Mononuclear cell (primary cell): ENCODE data around the gene RAMACL. TPM values are rescaled to one million over a fixed set of nuclear protein-coding genes. Genes with fewer than 3 reads are reported as not detected.
"Not testable (repeated sequence)": the region's sequence is repeated elsewhere in the genome, so short reads cannot be mapped to it uniquely, and the experiment has no call there.

Experiments used
- H3K27me3 ChIP-seq: 2 replicates; pipeline ENCODE4 v1.6.0; 2011; ENCODE audit warnings: low read length, control low read depth; ENCODE audit not compliant: insufficient read depth
- H3K4me1 ChIP-seq: 2 replicates; pipeline ENCODE4 v1.5.1; 2011; ENCODE audit warnings: mild to moderate bottlenecking, low read length, control low read depth; ENCODE audit not compliant: insufficient read depth
- H3K4me3 ChIP-seq: 2 replicates; pipeline ENCODE4 v1.5.1; 2011; ENCODE audit warnings: mild to moderate bottlenecking, low read length, moderate library complexity
- H3K9me3 ChIP-seq: 2 replicates; pipeline ENCODE4 v1.5.1; 2011; ENCODE audit warnings: low read depth, mild to moderate bottlenecking, control low read depth, low read length
- total RNA-seq: library from RNA; depleted of rRNA; stranded (reverse); fragments of >200 nt; gene quantifications from one replicate; pipeline ENCODE4 v1.2.3, GENCODE V29; 2012

RAMACL gene
- total RNA-seq, 1 donor = 0.73 TPM

DNA sequence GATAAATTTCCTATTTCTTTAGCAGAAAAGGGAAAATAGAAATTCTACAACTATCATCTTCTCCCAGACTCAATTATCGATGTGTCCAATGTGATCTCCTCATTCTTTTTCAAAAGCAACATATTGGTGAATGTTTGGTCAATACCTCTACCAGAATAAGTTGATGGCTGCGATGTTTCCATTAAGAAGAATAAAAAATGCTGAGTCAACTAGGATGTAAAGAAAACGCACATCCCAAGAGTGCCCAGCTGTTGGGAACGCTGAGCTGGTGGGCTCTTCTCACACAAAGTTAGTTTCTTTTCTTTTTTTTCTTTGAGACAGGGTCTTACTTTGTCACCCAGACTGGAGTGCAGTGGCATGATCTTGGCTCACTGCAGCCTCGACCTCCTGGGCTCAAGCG lies 39.8 kb downstream of the RAMACL start:
- no peaks in the 10 kb centered on the region for H3K27me3 ChIP-seq
- H3K4me1 ChIP-seq = no peaks in the 10 kb centered on the region
- H3K4me3 ChIP-seq = no peak overlapping the region
- H3K9me3 ChIP-seq = no peaks in the 10 kb centered on the region

DNA sequence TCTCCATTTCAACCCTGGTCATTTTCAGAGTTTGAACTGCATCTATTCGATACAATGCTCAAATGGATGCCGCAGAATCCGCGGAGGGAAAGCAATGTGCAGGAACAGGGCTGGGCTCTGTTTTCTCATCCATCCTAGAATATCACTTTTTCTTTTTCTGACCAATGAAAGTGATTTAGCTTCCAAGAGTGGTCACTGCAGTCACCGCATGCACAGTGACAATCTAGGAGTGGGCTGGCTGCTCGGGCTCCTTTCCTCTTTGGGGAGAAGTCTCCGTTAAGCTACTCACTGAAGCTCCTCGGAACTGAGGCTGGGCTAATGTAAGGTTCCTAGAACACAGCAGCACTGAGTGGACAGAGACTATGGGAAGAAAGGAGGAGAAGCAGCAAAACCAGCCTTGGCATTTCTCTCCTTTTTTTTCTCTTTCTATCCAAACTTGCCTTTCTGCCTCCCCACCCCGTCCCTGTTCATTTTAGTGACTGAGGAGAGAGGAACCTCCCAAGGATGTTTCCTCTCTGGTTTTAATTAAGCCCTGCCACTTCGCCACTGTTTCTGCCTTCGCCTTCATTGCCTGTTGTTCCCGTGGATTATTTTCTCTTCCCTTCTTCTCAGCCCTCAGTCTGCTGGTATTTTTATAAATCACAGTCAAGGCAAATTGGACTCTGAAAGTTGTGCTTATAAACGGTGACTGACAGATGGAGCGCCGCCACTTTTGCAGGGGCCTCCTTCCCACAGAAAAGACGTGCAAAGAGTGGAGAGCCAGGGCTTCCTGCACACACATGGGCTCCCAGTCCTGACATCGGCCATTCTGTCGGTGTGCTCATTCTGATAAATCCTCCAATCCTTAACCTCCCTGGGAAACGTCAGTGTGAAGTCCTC lies 41.1 kb downstream of the RAMACL start:
- Histone ChIP-seq H3K4me1 (peaks cover 10% of the 10 kb centered on the region), H3K9me3 (no peaks in the 10 kb centered on the region), H3K27me3 (no peaks in the 10 kb centered on the region), H3K4me3 (no peak overlapping the region)

DNA sequence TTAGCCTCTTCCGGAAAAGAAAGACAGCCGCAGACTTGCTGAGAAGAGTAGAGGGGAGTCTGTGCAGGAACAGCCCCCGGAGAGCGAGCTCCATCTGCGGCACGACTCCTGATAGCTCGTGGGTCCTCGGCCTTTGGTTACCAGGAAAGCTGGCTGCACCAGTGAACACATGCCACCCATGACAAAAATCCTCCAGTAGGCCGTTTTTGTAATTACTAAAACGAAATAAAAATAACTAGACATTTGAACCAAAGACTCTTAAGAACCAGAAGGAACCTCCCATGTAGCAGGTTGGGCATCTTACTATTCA lies 42.2 kb downstream of the RAMACL start:
- Histone ChIP-seq H3K9me3 (no peaks in the 10 kb centered on the region), H3K4me1 (peaks cover 11% of the 10 kb centered on the region), H3K27me3 (no peaks in the 10 kb centered on the region), H3K4me3 (no peak overlapping the region)

DNA sequence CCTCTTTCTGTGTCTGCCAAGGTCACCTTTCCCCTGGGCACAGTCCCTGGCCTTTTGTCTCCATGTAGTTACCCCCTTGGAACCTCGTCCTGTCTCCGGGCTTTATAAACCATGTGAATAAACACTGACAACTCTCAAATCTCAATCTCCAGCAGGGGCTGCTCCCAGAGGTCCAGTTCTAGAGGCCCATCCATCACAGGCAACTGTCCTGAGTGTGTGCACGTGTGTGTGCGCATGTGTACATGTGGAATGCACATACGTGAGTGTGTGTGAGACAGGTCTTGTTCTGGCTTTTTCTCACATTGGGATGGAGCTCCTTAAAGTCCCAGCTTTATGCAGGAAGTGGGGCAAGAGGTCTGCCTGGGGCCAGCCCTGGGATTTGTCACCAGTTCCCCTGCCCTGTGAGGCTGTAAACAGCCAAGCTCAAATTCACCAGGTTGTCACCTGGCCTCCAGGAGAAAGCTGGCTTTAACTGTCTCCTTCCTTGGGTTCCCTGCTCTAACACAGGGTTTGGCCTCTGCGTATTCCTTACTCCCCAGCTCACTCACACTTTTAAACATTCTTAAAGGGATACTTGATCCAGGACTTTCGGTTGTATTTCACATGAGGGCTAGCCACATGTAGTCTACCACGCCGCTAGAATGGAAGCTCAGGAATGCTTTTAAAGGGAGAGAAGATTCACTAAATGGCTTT lies 42.7 kb downstream of the RAMACL start:
- peaks cover 11% of the 10 kb centered on the region for H3K4me1 ChIP-seq
- H3K27me3 ChIP-seq = no peaks in the 10 kb centered on the region
- no peaks in the 10 kb centered on the region for H3K9me3 ChIP-seq
- no peak overlapping the region for H3K4me3 ChIP-seq

DNA sequence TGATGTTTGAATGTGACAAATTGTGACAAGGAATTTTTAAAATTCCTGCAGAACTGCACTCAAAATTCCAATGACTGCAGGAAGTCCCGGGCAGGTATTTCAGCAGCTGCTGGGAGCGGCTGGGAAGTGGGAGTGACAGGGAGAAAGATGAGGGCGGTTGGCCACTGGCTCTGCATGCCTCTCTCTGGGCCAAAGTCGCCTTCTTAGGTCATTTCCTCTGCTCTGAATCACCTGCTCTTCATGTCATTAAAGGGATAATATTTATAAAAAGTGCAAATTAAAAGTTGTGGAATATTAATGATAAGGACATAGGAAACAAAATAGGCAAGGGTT lies 43.9 kb downstream of the RAMACL start:
- Histone ChIP-seq H3K4me1 (peaks cover 11% of the 10 kb centered on the region), H3K9me3 (no peaks in the 10 kb centered on the region), H3K4me3 (no peak overlapping the region), H3K27me3 (no peaks in the 10 kb centered on the region)

DNA sequence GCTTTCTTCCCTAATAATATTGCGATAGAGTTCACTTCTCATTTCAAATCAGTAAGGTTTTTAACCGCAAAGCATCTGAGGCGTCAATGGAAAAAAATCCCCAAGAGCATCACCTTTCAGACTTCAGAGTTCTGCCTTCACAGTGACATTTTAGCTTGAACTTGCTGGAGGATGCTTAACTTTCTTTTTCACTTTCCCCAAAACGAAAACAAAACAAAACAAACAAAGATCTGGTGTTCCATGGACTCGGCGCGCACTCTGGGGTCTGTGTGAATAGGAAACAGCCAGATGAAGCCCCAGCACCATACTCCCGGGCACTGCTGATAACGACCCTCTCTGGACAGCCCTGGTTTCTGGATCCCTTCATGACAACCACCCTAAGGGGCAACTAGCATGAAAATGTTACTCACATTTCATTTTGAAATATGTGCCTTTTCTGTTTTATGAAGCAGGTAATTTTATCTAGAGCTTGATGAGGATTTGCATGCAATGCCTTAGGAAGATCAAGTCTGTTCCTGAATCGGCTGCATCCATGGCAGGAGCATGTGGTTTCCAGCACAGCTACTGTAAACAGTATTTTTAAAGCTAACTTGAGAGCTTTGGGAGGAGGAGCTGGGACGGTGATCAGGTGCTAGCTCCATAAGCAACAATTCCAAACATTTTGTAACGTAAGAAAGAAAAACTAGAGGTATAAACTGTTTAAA lies 44.5 kb downstream of the RAMACL start:
- H3K9me3 ChIP-seq = no peaks in the 10 kb centered on the region
- no peak overlapping the region for H3K4me3 ChIP-seq
- peaks cover 11% of the 10 kb centered on the region for H3K4me1 ChIP-seq
- no peaks in the 10 kb centered on the region for H3K27me3 ChIP-seq

DNA sequence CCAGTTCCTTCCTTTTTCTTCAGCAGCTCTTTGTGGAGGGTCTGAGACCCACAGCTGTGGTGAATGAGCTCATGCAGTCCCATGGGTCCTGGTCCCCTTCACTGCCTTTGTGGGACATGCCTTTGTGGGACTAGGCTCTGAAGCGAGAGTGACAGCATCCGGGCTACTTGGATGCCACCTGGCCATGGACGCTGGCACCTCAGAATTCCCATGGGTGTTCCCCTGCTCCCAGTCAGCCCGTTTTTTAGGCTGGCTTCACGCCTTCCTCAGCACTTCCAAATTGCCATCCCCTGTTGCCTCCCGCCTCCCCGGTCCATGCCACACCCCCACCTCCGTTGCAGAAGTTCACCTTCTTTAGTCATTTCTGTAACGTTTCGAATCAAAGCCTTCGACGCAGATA lies 45.1 kb downstream of the RAMACL start:
- H3K9me3 ChIP-seq = no peaks in the 10 kb centered on the region
- H3K27me3 ChIP-seq = no peaks in the 10 kb centered on the region
- peaks cover 11% of the 10 kb centered on the region for H3K4me1 ChIP-seq
- H3K4me3 ChIP-seq = no peak overlapping the region

DNA sequence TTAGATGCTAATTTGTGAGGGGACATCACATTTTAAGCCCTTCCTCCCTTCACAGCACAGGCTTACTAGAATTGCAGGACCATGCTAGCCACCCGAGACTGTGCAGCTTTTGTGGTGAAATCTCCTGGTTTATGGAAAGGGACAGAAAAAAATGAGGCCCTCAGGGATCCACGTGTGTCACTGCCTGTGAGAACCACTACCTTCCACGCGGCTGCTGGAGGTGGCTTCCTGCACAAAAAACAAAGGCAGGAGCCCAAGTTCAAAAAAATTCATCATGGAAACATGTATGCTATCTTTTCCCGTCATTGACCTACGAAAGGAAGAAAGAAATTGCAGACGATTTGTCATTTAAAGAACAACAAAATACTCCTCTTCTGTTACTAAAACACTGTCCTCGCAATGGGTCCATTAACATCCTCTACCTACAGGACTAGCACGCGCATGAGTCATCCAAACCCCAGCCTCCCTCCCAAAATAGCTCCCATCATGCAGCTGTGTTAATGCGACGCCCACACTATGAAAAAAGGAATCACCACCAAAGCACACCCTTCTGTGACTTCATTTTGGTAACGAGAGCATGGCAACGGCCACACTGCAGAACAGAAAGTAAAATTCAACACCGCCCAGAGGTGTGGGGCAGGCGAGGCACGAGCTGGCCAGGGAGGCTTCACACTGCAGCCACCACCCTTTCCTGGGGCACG lies 45.7 kb downstream of the RAMACL start:
- H3K4me3 ChIP-seq = no peak overlapping the region
- no peaks in the 10 kb centered on the region for H3K27me3 ChIP-seq
- H3K4me1 ChIP-seq = peaks cover 11% of the 10 kb centered on the region
- no peaks in the 10 kb centered on the region for H3K9me3 ChIP-seq

DNA sequence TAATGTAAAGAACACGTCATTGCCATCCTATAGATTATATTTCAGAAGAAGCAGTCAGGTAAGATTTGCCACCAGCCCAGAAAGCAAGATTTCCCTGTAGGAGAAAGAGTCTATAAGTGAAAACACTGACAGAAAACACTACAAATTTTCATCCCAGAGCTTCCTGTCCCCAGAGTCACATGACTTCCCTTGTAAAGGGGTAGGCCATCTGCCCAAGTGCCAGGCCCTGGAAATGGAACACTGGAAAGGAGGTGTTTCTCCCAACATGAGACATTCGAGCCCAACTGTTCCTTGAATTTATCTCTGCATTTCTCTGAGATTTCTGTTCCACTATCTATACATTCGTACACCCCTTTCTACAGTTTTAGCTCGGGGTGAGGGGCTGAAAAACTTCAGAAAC lies 46.9 kb downstream of the RAMACL start:
- no peak overlapping the region for H3K4me3 ChIP-seq
- H3K4me1 ChIP-seq = peaks cover 11% of the 10 kb centered on the region
- H3K27me3 ChIP-seq = no peaks in the 10 kb centered on the region

DNA sequence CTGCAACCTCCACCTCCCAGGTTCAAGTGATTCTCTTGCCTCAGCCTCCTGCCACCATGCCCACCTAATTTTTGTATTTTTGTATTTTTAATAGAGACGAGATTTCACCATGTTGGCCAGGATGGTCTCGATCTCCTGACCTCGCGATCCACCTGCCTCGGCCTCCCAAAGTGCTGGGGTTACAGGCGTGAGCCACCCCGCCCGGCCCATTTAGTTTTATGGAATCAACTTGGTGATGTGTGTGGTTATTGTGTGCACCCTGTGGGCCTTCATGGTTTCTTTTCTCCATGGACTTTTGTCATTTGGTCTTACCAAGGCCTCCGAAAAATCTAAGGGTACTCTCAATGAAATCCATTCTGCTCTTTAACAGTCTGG lies 47.5 kb downstream of the RAMACL start:
- not testable (repeated sequence) for H3K27me3 ChIP-seq, H3K9me3 ChIP-seq, H3K4me3 ChIP-seq
- H3K4me1 ChIP-seq = peaks cover 11% of the 10 kb centered on the region

More for the DNA sequence above, 46.9 kb downstream of the RAMACL start:
- no peaks in the 10 kb centered on the region for H3K9me3 ChIP-seq

DNA sequence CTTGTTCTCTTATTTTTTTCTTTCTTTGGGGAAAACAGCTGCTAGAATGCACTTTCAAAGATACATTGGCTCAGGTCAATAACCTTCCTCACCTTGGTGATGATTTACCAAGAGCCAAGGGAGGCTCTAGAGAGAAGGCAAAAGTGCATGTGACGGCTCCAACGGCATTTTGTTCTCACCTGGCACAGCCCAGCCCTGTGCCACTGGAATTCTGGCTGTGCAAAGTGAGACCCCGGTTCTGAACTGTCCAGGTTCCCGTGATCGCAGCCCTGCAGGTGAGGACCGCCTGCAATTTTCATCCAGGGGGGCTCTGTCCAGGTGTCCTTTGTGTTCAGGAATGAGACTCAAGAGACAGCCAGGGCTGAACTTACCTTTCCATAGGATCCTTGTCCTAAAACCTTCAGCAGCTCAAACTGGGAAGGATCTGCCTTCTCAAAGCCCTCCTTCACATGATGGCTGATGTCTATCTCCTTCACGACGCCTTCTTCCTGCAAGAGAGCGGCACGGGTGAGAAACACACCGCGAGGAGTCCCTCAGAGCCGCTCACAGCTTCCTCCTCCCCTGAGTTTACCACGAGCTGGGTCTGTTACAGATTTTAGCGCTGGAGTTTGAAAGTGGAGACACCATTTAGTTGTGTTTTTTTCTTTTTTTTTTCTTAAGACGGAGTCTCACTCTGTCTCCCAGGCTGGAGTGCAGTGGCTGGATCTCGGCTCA lies 48.0 kb downstream of the RAMACL start:
- no peaks in the 10 kb centered on the region for H3K27me3 ChIP-seq
- no peak overlapping the region for H3K4me3 ChIP-seq
- H3K9me3 ChIP-seq = no peaks in the 10 kb centered on the region
- peaks cover 11% of the 10 kb centered on the region for H3K4me1 ChIP-seq

DNA sequence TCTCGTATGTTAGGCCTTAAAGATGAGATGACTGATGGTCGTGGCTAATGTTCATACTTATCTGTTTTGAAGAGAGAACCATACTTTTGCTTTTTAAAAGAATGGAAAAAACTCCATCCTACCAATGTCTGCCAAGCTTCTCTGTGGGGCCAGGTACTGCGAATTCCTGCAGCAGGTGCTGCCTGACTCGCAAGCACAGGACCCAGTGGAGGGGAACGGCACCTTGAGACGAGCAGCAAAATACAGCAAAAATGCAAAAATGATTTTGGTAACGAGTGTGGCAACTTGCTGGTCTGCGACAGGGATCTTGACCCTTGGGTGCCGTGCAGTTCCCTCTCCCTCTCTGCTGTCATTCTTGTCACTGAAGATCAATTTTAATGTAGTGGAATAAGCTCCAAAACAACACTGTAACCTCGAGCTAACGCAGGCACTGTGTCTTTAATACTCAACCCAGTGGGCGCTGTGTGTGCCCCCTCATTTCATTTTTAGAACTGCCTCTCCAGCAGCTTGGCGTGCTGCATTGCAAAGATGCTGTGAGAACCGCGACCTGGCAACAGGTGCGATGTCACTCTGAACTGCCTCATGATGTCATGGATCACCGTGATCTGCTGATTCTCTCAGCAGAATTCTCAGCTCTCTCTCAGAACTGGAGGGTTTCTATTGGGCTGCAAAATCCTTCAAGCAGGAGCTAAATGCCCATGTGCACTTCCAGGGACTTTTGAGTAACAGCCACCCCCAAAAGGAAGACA lies 51.6 kb downstream of the RAMACL start:
- Histone ChIP-seq H3K4me3 (no peak overlapping the region), H3K9me3 (no peaks in the 10 kb centered on the region), H3K27me3 (no peaks in the 10 kb centered on the region)

DNA sequence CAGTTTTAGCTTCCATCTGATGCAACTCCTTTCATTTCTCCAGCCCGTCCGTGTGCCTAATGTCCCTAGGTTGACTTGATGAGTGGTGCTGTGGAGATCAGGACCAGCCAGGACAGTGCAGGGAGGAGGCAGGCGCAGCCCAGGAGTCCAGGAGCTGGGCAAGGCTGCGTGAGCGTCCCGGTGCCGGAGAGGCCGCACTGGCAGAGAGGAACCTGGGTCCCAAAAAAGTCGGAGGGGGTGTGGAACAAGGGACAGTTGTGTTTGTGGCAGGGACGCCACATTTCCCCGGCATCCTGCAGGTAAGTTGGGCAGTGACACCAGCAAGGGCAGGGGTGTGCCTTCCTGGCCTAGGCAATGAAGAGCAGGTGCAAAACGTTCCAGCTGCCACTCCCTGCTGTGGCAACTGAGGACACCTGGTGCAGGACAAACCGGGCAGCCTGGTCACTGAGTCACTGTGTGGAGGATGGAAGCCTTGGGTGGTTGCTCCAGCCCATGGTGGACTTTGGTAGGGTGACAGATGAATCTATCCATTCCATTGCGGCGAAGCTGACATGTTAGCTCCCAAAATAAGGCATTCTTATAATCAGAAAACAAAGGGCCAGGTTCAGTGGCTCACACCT lies 53.2 kb downstream of the RAMACL start:
- H3K4me1 ChIP-seq = no peaks in the 10 kb centered on the region
- H3K4me3 ChIP-seq = no peak overlapping the region

More for the DNA sequence above, 51.6 kb downstream of the RAMACL start:
- H3K4me1 ChIP-seq = no peaks in the 10 kb centered on the region

More for the DNA sequence above, 53.2 kb downstream of the RAMACL start:
- Histone ChIP-seq H3K27me3 (no peaks in the 10 kb centered on the region), H3K9me3 (no peaks in the 10 kb centered on the region)
